PC-3 (cell line): ENCODE data around the gene AKT1.

Experiments
- CTCF ChIP-seq: fragments of 300-600 bp; sonication (generic); conservative IDR thresholded peaks from 2 replicates; pipeline ENCODE4 v1.5.1; 2017; ENCODE audit warnings: antibody characterized with exemption, low read depth, mild to moderate bottlenecking, low read length
- EZH2 ChIP-seq: fragments of 300-600 bp; sonication (generic); IDR thresholded peaks from one replicate; pipeline ENCODE4 v1.6.1; 2017; ENCODE audit warnings: antibody characterized with exemption, mild to moderate bottlenecking, low read length; ENCODE audit not compliant: unreplicated experiment

GRCh38 chr14:104776961-104777807 is 18.4 kb downstream of the AKT1 start:
- TF ChIP-seq EZH2 (no peak), CTCF (no peak)
